PFSK-1 (cell line): ENCODE results near the gene CYB5B.

Experiments
- FOXP2 ChIP-seq: optimal IDR thresholded peaks from 2 replicates; pipeline ENCODE3; 2011; ENCODE audit warnings: borderline replicate concordance, control low read depth, inconsistent platforms; ENCODE audit not compliant: insufficient read depth; ENCODE audit errors: extremely low read length, extremely low read depth
- POLR2AphosphoS5 ChIP-seq: IDR thresholded peaks from 2 replicates; pipeline ENCODE4 v1.6.1; 2012; ENCODE audit warnings: low read depth, mild to moderate bottlenecking, control low read depth, low read length, moderate library complexity
- REST ChIP-seq, 2 experiments: IDR thresholded peaks; 2 replicates each; pipeline versions ENCODE4 v1.6.1 to v1.8.0; 2011 to 2012; ENCODE audit warnings: low read depth in 2 of 2, low read length in 2 of 2, control low read depth in 1 of 2, inconsistent platforms in 1 of 2, mild to moderate bottlenecking in 1 of 2, moderate library complexity in 1 of 2; ENCODE audit not compliant: insufficient read depth in 1 of 2
- SIN3A ChIP-seq: IDR thresholded peaks from 2 replicates; pipeline ENCODE4 v1.6.1; 2012; ENCODE audit warnings: mild to moderate bottlenecking, low read length, moderate library complexity, borderline replicate concordance; ENCODE audit not compliant: insufficient read depth
- TAF1 ChIP-seq: IDR thresholded peaks from 2 replicates; pipeline ENCODE4 v1.6.1; 2012; ENCODE audit warnings: low read length, control low read depth, borderline replicate concordance; ENCODE audit not compliant: insufficient read depth

Gene CYB5B

GRCh38 chr16:69471121-69471520 is 46.7 kb downstream of the CYB5B start:
- TF ChIP-seq POLR2AphosphoS5 (no peak), REST (IDR thresholded peaks at IDR 0.05; ENCODE audit: insufficient read depth in 1 of 2, low read depth in 2 of 2, low read length in 2 of 2) (no peak), TAF1 (no peak)

GRCh38 chr16:69474408-69474807 is 50.0 kb downstream of the CYB5B start:
- TF ChIP-seq FOXP2 (no peak), TAF1 (no peak), REST (IDR thresholded peaks at IDR 0.05; ENCODE audit: insufficient read depth in 1 of 2, low read depth in 2 of 2, low read length in 2 of 2) (no peak), SIN3A (no peak), POLR2AphosphoS5 (no peak)

GRCh38 chr16:69476920-69477443 is 52.6 kb downstream of the CYB5B start:
- no peak for TF ChIP-seq TAF1
- TF ChIP-seq POLR2AphosphoS5: no peak
- 0 out of 4 replicates have a peak, but pooled peaks of 1 of the 2 experiments have one; percentile 41 for TF ChIP-seq REST (IDR thresholded peaks at IDR 0.05; ENCODE audit: insufficient read depth in 1 of 2, low read depth in 2 of 2, low read length in 2 of 2)
- no peak for TF ChIP-seq FOXP2
- 0 out of 2 replicates have a peak, but pooled peaks have one; percentile 38 for TF ChIP-seq SIN3A

- TF ChIP-seq TAF1: no peak
- no peak for TF ChIP-seq POLR2AphosphoS5
- no peak for TF ChIP-seq SIN3A
- no peak for TF ChIP-seq REST (IDR thresholded peaks at IDR 0.05; ENCODE audit: insufficient read depth in 1 of 2, low read depth in 2 of 2, low read length in 2 of 2)
- no peak for TF ChIP-seq FOXP2
Measured at GRCh38 chr16:69477546-69477945, 53.1 kb downstream of the CYB5B start.

- TF ChIP-seq TAF1: no peak
Measured at GRCh38 chr16:69478685-69479084, 54.3 kb downstream of the CYB5B start.

GRCh38 chr16:69479775-69480174 is 55.4 kb downstream of the CYB5B start:
- no peak for TF ChIP-seq REST (IDR thresholded peaks at IDR 0.05; ENCODE audit: insufficient read depth in 1 of 2, low read depth in 2 of 2, low read length in 2 of 2)
- no peak for TF ChIP-seq SIN3A
- TF ChIP-seq FOXP2: no peak
- TF ChIP-seq POLR2AphosphoS5: no peak
